NCI-H2227 treated with DMSO at 0.1 percent for 48 hours (cell line): ENCODE measurements around the gene SMAD2.
"Not testable (repeated sequence)": the region's sequence is repeated elsewhere in the genome, so short reads cannot be mapped to it uniquely, and the experiment has no call there.

Source experiments
- DNase-seq: peaks from one replicate; lab custom pipeline; 2025; lab: John Stamatoyannopoulos, UW

SMAD2 gene

DNA sequence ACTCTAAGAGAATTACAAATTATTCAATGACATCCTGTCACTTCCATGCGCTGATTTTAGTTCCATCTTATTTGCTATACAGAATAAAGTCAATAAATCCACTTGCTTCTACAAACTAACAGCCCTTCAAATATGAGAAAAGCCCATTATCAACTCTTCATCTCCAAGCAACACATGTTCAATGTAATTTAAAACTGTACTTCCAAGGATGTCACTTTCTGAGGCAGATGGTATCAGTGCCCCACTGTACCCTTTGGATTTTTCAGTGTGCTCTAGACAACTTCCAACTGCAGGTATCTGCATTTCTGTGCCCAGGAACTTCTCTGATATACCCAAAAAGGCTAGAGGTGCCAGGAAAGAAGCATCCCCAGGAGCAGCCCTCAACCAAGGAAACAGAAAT, 87.6 kb downstream of the SMAD2 start:
- no peak for DNase-seq

DNA sequence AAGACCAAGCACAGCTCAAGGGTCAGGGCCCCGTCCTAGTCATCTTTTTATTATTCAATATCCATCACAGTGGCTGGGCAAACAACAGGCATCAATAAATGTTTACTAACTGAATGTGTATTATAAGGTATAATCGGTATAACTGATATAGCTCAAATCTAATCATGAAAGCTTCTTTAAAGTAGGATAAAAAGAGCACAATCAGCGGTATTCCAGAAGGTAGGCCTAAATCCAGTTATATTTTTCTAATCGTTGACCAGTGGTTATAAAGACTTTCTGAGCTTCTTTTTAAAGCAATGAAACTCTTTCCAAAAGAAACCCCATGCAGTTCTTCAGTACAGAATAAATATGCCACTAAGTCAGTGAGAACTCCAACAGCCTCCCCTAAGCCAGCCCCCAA, 92.1 kb downstream of the SMAD2 start:
- DNase-seq = no peak

DNA sequence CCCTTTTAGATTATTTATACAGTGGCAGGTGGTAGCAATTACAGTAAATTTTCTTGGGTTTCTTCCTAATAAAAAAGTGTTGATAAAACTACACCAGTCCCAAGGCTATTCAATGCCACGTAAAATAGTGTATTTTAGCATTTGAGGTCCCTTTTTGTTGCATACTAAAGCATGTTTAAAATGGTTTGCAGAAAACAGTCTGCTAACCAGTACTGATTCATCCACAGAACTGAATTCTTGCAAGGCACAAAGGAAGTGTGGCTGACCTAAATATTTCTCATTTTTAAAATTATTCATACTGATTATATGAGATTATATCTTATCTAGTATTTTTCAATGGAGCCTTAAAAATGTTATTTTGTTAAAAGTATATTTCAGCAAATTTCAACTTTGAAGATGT, 98.1 kb downstream of the SMAD2 start:
- no peak for DNase-seq

DNA sequence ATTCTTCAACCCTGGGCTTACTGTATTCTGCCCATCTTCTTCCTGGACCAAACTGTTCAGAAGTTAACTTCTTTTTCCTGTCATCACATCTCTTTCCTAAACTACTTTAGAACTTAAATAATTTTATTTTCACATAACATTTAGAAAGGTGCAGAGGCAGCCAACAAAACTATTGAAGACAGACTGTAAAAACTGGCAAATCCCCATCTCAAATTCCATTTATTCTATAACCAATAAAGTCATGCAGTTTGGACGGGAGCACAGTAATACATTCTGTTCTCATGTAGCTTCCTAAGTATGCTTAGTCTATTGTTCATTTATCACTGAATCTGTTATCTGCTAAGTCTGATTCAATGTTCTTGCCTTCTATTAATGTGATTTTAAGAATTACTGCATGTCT, 99.1 kb downstream of the SMAD2 start:
- no peak for DNase-seq

DNA sequence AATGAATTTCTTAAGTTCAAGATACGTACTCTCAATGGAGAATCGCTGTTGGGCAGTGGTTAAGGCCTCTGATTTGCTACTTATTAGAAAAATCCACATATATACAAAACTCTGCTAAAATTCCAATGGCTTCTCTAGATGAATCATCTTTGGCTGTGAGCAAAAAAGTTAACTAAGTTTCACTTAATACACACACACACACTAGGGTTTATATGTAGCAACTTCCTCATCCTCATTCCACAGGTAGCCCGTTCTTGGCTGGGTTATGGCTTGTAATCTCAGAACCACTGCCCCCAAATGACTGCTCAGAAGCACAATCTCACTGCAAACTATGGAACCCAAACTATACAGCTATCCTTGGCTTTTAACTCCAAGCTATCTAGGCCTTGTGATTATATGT, 99.7 kb downstream of the SMAD2 start:
- no peak for DNase-seq

DNA sequence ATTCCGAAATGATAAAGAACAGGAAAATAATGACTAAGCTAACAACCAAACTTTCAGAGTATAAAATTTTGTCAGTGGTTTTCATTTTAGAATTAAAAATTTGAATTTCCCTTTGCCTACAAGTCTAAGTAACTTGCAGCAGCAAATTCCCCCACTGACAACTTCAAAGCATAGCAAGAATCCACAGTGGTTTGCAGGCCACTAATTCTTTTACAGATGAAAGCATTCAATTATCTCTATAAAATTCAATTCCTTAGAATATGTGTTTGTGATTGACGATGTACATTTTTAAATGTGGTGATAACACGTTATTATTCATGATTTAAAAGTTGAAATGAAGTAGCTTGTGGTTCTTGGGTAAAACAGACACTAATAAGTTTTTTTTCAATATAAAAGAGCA, 100.6 kb downstream of the SMAD2 start:
- no peak for DNase-seq

DNA sequence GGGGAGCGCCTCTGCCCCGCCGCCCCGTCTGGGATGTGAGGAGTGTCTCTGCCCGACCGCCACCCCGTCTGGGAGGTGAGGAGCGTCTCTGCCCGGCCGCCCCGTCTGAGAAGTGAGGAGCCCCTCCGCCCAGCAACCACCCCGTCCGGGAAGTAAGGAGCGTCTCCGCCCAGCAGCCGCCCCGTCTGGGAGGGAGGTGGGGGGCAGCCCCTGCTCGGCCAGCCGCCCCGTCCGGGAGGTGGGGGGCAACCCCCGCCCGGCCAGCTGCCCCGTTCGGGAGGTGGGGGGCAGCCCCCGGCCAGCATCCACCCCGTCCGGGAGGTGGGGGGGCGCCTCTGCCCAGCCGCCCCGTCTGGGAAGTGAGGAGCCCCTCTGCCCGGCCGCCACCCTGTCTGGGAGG, 102.4 kb downstream of the SMAD2 start:
- not testable (repeated sequence) for DNase-seq

DNA sequence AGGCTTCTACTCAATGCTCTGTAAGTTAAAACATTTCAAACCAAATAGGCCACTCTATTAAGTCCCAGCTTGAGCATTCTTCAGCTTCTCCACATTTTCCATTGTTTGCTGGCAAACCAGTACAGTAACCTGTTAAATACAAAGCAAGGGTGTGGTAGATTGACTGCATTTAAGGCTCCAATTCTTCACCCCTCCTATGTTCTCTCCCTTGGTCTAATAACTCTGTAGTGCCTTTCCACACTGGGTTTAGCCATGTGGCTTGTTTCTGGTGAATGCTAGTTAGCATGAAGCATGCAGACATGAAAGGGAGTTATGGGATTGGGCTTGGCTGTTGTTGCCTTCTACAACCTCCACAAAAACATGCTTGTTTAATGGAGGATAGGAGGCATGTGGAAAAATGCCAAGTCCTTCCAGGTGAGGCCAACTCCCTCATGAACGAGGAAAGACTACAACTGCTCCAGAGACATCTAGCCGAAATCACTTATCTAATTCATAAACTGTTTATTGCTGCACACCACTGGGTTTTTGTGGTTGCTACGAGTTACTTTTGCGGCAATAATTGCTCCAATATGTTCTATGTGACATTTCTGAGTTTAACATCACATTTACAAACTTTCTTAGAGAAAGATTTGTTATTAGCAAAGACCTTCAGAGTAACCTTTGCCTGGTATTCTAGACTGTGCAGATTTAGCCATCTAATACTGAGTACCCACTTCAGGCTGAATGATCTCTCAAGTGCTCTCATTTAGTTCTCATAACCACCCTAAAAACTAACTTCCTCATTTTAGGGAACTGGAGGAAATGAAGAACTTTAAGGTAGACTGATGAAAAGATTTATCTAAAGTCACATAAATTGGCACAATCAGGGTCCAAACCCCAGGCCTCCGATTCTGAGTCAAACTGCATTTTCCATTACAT, 104.0 kb downstream of the SMAD2 start:
- DNase-seq = no peak

DNA sequence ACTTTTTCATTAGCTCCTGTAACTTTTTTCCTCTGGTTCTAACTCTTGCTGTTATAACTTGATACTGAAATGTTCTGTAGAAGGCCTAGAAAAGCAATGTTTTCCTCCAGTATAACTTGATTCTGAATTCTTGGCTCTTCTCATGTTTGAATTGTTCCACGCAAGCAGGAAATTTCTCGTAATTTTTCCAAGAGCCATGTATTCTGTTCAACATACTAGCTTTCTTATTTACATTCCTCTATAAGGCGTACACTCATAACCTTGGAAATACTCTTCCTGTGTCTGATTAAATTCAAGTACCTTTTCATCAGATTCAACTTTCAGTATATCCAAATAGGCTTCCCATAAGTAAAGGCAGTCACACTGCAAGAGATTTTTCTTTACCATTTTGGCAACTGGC, 109.1 kb downstream of the SMAD2 start:
- DNase-seq = no peak

DNA sequence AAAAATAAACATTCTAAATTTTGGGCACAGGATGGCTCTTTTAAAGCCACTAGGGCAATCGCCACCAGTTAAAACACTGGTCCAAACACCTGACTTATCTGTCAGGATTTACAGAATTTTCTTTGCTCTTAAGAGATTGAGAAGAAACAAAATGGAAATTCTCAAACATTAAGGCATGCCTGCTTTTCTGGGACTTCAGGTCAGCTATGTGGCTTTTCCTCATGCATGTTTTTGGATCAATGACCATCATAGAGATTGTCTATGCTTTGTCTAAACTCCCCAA, 112.7 kb downstream of the SMAD2 start:
- no peak for DNase-seq

DNA sequence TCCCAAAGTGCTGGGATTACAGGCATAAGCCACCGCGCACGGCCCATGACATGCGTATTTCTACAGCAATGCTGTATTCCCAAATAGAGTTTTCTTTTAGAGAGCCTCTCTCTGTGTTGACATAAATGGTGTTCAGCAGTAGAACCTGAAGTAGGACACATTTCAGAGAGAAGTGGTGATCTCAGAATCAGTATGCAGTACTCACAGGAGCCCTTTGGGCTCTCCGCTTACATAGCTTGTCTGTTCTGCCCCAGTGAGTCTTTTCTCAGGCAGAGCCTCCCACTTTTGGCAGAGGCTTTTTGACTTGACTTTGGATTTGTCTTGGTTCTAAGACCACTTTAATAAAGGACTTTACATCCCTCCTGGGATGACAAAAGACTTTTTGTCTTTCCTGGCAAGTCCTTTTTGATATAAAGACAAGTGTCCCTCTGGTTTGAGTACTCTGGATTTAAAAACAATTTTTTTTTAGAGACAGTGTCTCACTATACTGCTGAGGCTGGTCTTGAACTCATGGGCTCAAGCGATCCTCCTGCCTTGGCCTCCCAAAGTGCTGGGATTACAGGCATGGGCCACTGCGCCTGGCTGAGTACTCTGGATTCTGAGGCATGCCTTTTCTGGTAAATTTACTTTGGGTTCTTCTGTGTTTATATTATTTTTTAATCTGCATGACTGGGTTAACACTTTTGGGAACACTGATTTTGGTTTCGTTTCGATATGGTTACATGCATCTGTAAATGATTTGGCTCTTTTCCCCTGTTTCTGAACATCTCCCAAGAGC, 113.3 kb downstream of the SMAD2 start:
- no peak for DNase-seq

DNA sequence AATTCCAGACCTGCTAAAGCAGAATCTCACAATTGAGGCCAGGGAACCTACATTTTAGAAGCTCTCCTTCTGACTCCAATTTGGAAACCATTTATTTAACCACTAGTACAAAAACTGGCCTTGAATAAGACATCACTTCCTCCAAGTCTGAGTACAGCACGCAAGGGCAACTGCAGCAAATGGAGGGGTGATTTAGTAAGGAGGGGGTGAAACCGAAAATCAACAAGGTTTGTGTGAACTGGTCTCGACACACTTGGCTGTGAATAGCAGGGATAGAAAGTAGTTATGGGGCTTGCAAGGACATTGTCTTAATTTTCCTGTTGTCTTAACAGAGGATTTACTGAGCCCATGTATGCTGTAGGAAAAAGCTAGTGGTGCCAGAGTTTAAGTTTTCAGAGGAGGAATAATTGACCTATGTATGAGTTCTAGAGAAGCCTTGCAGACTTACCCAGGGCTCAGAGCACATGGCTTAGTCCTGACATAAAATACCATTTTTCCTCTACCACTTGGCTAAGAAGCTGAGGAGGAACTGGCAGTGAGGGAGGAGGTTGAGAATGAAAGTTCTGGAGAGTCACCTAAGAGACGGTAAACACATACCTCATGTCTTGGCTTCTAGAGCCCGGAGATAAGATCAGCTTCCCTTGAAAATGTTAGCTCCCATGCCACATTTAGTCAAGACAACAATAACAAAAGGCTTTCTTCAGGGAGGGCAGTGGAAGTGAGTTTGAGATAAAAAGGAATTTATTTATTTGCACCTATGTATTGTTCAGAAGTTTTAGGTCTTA, 114.8 kb downstream of the SMAD2 start:
- DNase-seq = no peak

DNA sequence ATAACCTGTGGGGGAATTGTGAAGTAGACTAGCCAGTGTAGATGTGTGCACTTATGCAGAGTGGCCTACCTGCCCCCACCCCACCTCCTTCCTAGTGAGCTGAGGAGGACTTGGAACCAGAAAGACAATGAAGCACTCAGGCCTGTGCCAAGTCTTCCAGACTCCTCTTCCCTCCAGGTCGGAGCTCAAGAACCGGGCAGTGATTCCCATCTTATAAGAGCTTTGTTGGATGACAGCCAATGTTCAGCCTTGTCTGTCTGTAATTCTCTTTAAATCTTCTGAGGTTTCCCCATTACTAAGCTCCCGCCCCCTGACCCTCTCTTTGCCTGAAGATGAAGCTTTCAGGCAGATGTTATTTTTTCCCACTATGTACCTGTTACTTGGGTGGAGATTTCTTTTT, 121.0 kb downstream of the SMAD2 start:
- DNase-seq = peak; percentile 94

DNA sequence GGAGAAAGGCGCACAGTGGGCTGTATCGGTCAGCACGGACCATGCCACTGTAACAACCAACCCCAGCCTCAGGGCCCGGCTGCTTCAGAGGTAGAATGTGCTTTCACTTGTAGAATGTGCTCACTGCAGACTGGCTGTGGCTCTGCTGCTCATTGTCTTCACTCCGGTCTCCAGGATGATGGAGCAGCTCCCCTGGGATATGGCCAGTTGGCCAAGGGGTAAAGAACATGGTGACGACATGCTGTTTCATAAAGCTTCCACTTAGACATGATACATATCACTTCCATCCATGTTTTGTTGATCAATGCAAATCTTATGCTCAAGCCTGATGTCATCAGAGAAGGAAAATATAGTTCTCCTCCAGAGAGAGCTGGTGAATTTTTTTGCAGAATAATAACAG, 127.7 kb downstream of the SMAD2 start:
- DNase-seq = no peak

DNA sequence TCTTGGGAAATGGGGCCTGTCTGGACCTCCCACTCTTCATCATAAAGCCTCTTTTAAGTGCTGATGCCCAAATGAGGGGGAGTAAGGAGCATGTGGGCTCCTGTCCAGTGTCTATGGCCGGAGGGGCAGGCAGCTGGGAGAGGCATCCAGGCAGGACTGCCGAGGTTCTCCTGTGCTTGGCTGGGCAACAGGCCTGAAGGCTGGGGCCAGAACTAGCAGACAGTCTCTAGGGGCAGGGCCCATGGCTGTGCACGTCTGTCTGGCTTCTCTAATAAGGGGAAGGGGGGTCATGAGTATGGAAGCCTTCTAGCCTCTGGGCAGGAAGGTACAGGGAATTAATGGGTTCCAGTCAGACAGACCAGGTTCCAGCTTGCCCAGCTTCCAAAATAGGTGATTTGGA, 128.6 kb downstream of the SMAD2 start:
- DNase-seq = no peak

DNA sequence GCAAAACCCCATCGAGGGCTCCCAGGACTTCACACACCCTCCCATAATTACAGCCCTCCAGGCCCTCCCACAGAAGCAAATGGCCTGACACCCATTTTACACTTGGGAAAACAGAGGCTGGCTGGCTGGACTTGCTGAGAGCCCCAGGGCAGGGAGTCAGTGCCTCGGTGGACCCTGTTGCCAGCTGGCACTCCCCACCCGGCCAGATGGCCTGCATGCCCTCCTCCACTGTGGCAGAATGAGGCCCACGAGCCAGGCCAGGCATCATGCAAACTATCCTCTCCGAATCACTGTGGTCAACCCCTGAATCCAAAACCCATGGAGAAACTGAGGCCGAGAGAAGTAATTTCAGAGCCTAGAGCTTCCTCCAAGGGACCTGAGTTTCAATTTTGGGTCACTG, 129.7 kb downstream of the SMAD2 start:
- no peak for DNase-seq

DNA sequence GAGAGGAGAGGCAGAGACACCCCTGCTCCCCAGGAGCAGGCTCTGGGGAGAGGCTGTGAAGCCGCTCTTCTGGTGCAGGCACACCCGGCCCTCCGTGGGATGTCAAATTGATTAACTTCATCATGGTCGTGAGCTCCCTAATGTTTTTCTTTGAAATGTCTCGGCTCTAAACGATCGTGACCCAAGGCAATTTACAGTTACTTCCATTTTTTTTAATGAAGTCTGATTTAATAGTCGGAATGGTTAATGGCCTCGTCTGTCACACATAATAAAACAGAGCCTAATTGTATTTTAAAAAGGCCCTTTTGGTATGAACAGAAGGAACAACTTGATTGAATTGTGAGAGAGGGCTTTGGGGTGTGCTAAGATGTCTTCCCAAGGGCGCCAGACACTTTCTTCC, 130.2 kb downstream of the SMAD2 start:
- no peak for DNase-seq

DNA sequence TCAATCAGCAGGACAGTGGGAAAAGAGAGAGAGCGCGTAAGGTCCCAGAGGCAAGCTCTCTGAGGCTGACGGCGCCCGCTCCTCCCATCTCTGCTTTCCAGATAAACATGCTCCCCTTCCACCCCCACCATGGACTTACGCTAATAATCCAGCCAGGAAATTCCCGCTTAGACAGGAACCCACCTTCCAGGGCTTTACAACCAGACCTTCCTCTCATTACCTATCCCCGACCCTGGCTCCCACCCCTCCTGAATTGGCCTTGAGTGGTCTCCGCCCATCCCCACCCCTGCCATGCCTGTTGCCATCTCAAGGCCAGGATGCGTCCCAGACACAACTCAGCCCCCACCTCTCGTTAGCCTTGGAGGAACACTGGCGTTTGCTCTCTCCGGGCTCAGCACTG, 131.1 kb downstream of the SMAD2 start:
- no peak for DNase-seq

DNA sequence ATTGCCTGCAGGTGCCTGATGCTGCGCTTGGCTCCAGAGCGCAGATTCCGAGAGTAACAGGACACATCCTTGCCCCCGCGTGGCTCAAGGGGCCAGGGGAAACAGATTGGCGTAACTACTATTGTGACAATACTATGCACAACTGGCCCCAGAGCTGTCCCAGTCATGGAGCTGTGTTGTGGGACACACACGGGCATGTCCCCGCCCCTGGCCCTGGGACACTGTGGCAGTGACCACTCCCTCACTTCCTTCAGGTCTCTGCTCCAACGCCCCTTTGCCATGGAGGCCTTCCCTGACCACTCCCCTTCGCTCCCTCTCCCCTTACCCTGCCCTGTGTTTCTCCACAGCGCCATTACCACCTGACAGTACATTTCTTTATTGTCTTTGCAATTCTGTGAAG, 132.1 kb downstream of the SMAD2 start:
- DNase-seq = no peak

DNA sequence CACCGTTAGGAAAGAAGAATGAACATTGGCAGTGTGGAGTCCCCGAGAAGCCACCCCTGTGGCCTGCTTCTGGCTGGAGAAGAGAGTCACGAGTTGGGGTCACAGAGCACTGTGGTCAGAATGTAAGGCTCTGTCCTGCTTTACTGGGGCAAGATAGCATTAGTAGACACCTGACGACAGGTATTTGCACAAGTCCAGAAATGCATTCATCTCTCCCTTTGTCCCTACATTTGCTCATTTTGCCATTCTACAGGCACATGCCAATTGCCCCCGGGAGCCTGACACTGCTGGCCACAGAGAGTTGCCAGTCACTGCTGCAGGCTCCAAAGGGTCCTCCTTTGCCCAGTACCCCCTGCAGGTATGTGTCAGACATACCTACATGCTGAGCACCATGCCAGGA, 133.3 kb downstream of the SMAD2 start:
- no peak for DNase-seq

DNA sequence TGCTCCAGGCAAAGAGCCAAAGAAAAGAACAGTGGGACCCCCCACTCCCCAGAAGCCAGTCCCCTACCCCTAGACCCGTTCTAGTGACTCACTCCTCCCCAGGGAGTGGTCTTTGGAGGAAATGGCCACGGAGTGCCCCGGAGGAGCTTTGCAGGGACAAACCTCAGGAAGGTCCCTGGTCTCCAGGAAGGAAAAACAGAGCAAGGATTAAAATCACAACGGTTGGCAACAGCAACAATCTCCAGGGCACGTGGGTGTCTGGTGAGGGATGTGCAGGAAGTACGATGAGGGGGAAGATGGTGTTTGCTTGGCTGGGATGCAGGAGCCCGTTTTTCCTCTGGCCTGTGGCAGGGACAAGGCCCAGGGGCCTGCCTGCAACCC, 135.0 kb downstream of the SMAD2 start:
- DNase-seq = no peak

DNA sequence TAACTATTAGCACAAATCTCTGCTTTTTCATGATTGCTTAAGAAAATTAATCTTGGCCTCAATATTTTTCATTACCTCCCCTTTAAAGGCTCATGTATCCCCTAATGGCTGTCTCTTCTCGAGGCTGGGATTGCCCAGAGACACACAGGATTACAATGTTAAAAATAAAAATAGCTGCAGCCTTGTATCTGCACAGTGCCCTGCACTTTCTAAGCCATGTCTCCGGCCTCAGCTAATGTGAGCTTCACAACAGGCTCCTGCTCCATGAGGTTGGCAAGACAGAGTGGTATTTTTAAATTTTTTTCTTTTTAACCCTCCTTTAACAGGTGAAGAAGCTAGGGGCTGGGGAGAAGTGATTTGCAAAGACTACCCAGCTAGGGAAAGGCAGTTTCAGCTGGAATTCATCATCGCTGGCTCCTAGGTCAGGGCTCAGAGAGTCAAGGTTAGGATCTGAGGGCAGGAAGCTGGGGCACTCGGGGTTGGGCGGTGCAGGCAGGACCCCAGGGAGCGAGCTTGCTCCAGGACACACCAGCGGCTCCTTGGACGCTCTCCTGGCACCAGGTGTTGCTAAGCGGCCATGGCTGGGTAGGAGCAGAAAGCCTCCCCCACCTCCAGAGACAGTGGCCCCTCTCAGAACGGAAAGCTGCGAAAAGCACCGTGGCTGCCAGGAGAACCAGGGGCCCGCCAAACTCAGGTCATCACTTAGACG, 135.6 kb downstream of the SMAD2 start:
- no peak for DNase-seq
